ENCODE results near the gene NGEF. TPM values are rescaled to one million over a fixed set of nuclear protein-coding genes. Genes with fewer than 3 reads are reported as not detected.

The NGEF gene
- total and polyA plus RNA-seq, 2 donors (not counting 1 experiment from before 2014, with no cell fraction given), result under 0.01 to 0.24 TPM

DNA sequence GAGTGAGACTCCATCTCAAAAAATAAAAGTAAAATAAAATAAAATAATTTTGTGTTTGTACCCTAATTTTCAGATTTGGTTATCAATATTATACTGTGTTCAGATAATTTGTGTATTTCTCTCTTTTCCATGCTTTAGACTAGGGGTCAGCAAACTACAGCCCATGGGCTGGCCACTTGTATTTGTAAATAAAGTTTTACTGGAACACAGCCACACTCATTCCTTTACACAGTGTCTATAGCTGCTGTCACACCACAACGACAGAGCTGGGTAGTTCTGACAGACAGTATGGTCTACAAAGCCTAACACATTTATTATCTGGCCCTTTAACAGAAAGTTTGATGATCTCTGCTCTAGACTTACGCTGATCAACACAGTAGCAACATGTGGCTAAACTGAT lies 99.2 kb downstream of the NGEF start:
- DNase-seq (ENCODE audit: low read depth in 2 of 2), result no peak
- H3K36me3 ChIP-seq (ENCODE audit: control insufficient read depth, insufficient read depth, low read length), result no peaks in the 10 kb centered on the region

DNA sequence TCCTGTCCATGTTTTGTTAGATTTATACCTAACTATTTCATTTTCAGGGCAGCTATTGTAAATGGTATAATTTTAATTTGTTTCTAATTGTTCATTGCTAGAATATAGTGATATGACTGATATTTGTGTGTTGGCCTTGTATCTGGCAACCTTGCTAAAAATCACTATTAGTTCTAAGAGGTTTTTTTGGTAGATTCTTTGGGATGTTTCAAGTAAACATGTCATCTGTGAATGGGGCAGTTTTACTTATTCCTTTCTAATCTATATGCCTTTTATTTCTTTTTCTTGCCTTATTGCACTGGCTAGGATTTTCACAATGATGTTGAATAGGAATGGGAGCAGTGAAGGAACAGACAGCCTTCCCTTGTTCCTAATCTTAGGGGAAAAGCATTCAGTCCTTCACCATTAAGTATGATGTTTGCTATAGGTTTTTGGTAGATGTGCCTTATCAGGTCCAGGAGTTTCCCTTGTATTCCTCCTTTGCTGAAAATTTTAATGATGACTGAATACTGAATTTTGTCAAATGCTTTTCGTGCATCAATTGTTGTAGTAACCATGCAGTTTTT lies 101.3 kb downstream of the NGEF start:
- TF ChIP-seq CTCF (conservative IDR thresholded peaks at IDR 0.05 in 1 of 2, IDR thresholded peaks at IDR 0.05 in 1 of 2; ENCODE audit: low read depth in 1 of 2, low read length in 2 of 2) (no peak), EZH2 (IDR thresholded peaks at IDR 0.05; ENCODE audit: low read length, missing control alignments) (no peak)
- Histone ChIP-seq H3K27ac (ENCODE audit: insufficient read depth, low read length) (no peak overlapping the region), H2AFZ (ENCODE audit: low read length) (no peak overlapping the region), H3K4me3 (replicated peaks in 1 of 4; ENCODE audit: control extremely low read depth in 1 of 4, insufficient read depth in 1 of 4, low read depth in 3 of 4, low read length in 4 of 4) (no peak overlapping the region), H3K9ac (ENCODE audit: insufficient read depth, low read length) (no peak overlapping the region), H3K27me3 (ENCODE audit: control insufficient read depth, insufficient read depth, low read length) (no peaks in the 10 kb centered on the region), H3K9me3 (ENCODE audit: control insufficient read depth, insufficient read depth, low read depth, low read length) (no peaks in the 10 kb centered on the region), H4K20me1 (ENCODE audit: control insufficient read depth, extremely low read depth, insufficient read depth, low read length) (no peaks in the 10 kb centered on the region), H3K79me2 (ENCODE audit: control insufficient read depth, insufficient read depth, low read length) (no peaks in the 10 kb centered on the region), H3K36me3 (ENCODE audit: control insufficient read depth, insufficient read depth, low read length) (no peaks in the 10 kb centered on the region), H3K4me2 (ENCODE audit: extremely low read depth, insufficient read depth, low read length) (no peak overlapping the region), H3K4me1 (ENCODE audit: control insufficient read depth, extremely low read depth, insufficient read depth, low read length) (no peaks in the 10 kb centered on the region)
- no peak for DNase-seq (ENCODE audit: low read depth in 2 of 2)

More for the DNA sequence above, 99.2 kb downstream of the NGEF start:
- no peak overlapping the region for H3K27ac ChIP-seq (ENCODE audit: insufficient read depth, low read length)
- no peaks in the 10 kb centered on the region for H3K27me3 ChIP-seq (ENCODE audit: control insufficient read depth, insufficient read depth, low read length)
- H3K79me2 ChIP-seq (ENCODE audit: control insufficient read depth, insufficient read depth, low read length), result no peaks in the 10 kb centered on the region
- no peak for TF ChIP-seq EZH2 (IDR thresholded peaks at IDR 0.05; ENCODE audit: low read length, missing control alignments)
- TF ChIP-seq CTCF (conservative IDR thresholded peaks at IDR 0.05 in 1 of 2, IDR thresholded peaks at IDR 0.05 in 1 of 2; ENCODE audit: low read depth in 1 of 2, low read length in 2 of 2), result no peak
- no peaks in the 10 kb centered on the region for H3K4me1 ChIP-seq (ENCODE audit: control insufficient read depth, extremely low read depth, insufficient read depth, low read length)
- H3K4me3 ChIP-seq (replicated peaks in 1 of 4; ENCODE audit: control extremely low read depth in 1 of 4, insufficient read depth in 1 of 4, low read depth in 3 of 4, low read length in 4 of 4), result no peak overlapping the region
- H2AFZ ChIP-seq (ENCODE audit: low read length), result no peak overlapping the region
- no peaks in the 10 kb centered on the region for H4K20me1 ChIP-seq (ENCODE audit: control insufficient read depth, extremely low read depth, insufficient read depth, low read length)
- H3K4me2 ChIP-seq (ENCODE audit: extremely low read depth, insufficient read depth, low read length), result no peak overlapping the region
- no peak overlapping the region for H3K9ac ChIP-seq (ENCODE audit: insufficient read depth, low read length)
- H3K9me3 ChIP-seq (ENCODE audit: control insufficient read depth, insufficient read depth, low read depth, low read length), result no peaks in the 10 kb centered on the region

- no peaks in the 10 kb centered on the region for H3K4me1 ChIP-seq (ENCODE audit: control insufficient read depth, extremely low read depth, insufficient read depth, low read length)
- no peaks in the 10 kb centered on the region for H3K79me2 ChIP-seq (ENCODE audit: control insufficient read depth, insufficient read depth, low read length)
- no peaks in the 10 kb centered on the region for H3K27me3 ChIP-seq (ENCODE audit: control insufficient read depth, insufficient read depth, low read length)
- H2AFZ ChIP-seq (ENCODE audit: low read length), result no peak overlapping the region
- H3K27ac ChIP-seq (ENCODE audit: insufficient read depth, low read length), result no peak overlapping the region
- no peak overlapping the region for H3K4me3 ChIP-seq (replicated peaks in 1 of 4; ENCODE audit: control extremely low read depth in 1 of 4, insufficient read depth in 1 of 4, low read depth in 3 of 4, low read length in 4 of 4)
- H3K36me3 ChIP-seq (ENCODE audit: control insufficient read depth, insufficient read depth, low read length), result no peaks in the 10 kb centered on the region
- H4K20me1 ChIP-seq (ENCODE audit: control insufficient read depth, extremely low read depth, insufficient read depth, low read length), result no peaks in the 10 kb centered on the region
- H3K4me2 ChIP-seq (ENCODE audit: extremely low read depth, insufficient read depth, low read length), result no peak overlapping the region
- H3K9ac ChIP-seq (ENCODE audit: insufficient read depth, low read length), result no peak overlapping the region
- DNase-seq (ENCODE audit: low read depth in 2 of 2), result no peak
- H3K9me3 ChIP-seq (ENCODE audit: control insufficient read depth, insufficient read depth, low read depth, low read length), result no peaks in the 10 kb centered on the region
- no peak for TF ChIP-seq CTCF (conservative IDR thresholded peaks at IDR 0.05 in 1 of 2, IDR thresholded peaks at IDR 0.05 in 1 of 2; ENCODE audit: low read depth in 1 of 2, low read length in 2 of 2)
These were observed 102.7 kb downstream of the NGEF start for GRCh38 chr2:232910376-232910775.

Measured in fibroblast of lung (primary cell).